K562 (cell line): ENCODE measurements around the gene CDKN1B. TPM values are rescaled to one million over a fixed set of nuclear protein-coding genes. Genes with fewer than 3 reads are reported as not detected.

Experiments
- ATAC-seq: fragments of 200-7000 bp; cut with Tn5 transposase; 3 replicates; pipeline ENCODE4 v1.9.1; 2020; ENCODE audit warnings: moderate library complexity
- BruUV-seq: library from RNA; stranded (reverse); fragments of 400-500 nt; replicated peaks from 2 replicates; lab custom pipeline; 2021; lab: Mats Ljungman, UMichigan
- CTCF ChIA-PET: fragments of 300-600 bp; formaldehyde crosslinking; extraction: SDS; loops from one replicate; lab custom pipeline; 2021; ENCODE audit warnings: low intra/inter-chr PET ratio; lab: Yijun Ruan, JAX
- POLR2A ChIA-PET: fragments of 300-600, 350-650 bp; sonication (Branson Sonifier 250); formaldehyde crosslinking; extraction: SDS; loops from one replicate; lab custom pipeline; 2021; ENCODE audit warnings: antibody characterized with exemption, inconsistent platforms; lab: Yijun Ruan, JAX
- DNase-seq, 4 experiments: peaks; one replicate each; pipeline versions ENCODE4 v3.0.0 to v3.0.0-alpha.2; 2011 to 2018; ENCODE audit warnings: low spot score in 3 of 4, mixed read lengths in 3 of 4; ENCODE audit errors: extremely low read depth in 1 of 4
- FAIRE-seq: peaks from 2 replicates; lab custom pipeline; 2011; peaks lifted over from hg19 to GRCh38; lab: Jason Lieb, UNC
- H2AFZ ChIP-seq: 2 replicates; pipeline ENCODE4 v1.6.0; 2011; ENCODE audit warnings: low read depth, low read length, control low read depth, inconsistent platforms
- H3K27ac ChIP-seq: fragments of 200-600 bp; 3 replicates; pipeline ENCODE4 v1.8.0; 2011; ENCODE audit warnings: low read depth, mild to moderate bottlenecking, control low read depth, inconsistent platforms, low read length, moderate library complexity, mixed read lengths; ENCODE audit errors: extremely low read depth
- H3K27me3 ChIP-seq, 2 experiments: fragments of 300-600 bp in 1 of 2; 2 replicates in 1 of 2; 3 replicates in 1 of 2; pipeline versions ENCODE4 v1.6.0 to v1.8.0; 2011; ENCODE audit warnings: inconsistent platforms in 2 of 2, low read length in 2 of 2, mild to moderate bottlenecking in 1 of 2, mixed read lengths in 1 of 2, moderate library complexity in 1 of 2; ENCODE audit not compliant: control insufficient read depth in 2 of 2, insufficient read depth in 2 of 2
- H3K36me3 ChIP-seq: fragments of 300-600 bp; 3 replicates; pipeline ENCODE4 v1.8.0; 2011; ENCODE audit warnings: mild to moderate bottlenecking, low read length, inconsistent platforms; ENCODE audit not compliant: control insufficient read depth, insufficient read depth
- H3K4me1 ChIP-seq, 2 experiments: fragments of 200-600 bp in 1 of 2; replicated peaks in 1 of 2; 2 replicates in 1 of 2; 3 replicates in 1 of 2; pipeline versions ENCODE4 v1.5.1 to v1.8.0; 2011; ENCODE audit warnings: inconsistent platforms in 2 of 2, low read length in 2 of 2, mild to moderate bottlenecking in 1 of 2, mixed read lengths in 1 of 2, moderate library complexity in 1 of 2; ENCODE audit not compliant: control insufficient read depth in 2 of 2, insufficient read depth in 2 of 2
- H3K4me2 ChIP-seq: 2 replicates; pipeline ENCODE4 v1.6.1; 2011; ENCODE audit warnings: low read length, control low read depth, inconsistent platforms, mixed read lengths; ENCODE audit not compliant: insufficient read depth
- H3K4me3 ChIP-seq: fragments of 200-600 bp; sonication (generic), shearing (Covaris generic); 2 replicates; pipeline ENCODE4 v1.5.1; 2016; ENCODE audit warnings: control low read depth, inconsistent platforms
- H3K79me2 ChIP-seq: fragments of 200-600 bp; 3 replicates; pipeline ENCODE4 v1.8.0; 2011; ENCODE audit warnings: low read length, inconsistent platforms; ENCODE audit not compliant: control insufficient read depth, insufficient read depth
- H3K9ac ChIP-seq, 2 experiments: 2 replicates each; pipeline versions ENCODE4 v1.6.0 to v1.6.1; 2011; ENCODE audit warnings: low read depth in 2 of 2, low read length in 2 of 2, control low read depth in 1 of 2, inconsistent platforms in 1 of 2, mild to moderate bottlenecking in 1 of 2, mixed read lengths in 1 of 2; ENCODE audit not compliant: insufficient read depth in 1 of 2
- H3K9me1 ChIP-seq: one replicate; pipeline ENCODE4 v1.6.0; 2011; ENCODE audit warnings: inconsistent platforms, mild to moderate bottlenecking, low read length, moderate library complexity; ENCODE audit not compliant: control insufficient read depth, insufficient read depth
- H3K9me3 ChIP-seq: replicated peaks from 2 replicates; pipeline ENCODE4 v1.5.1; 2011; ENCODE audit warnings: low read depth, low read length, inconsistent platforms; ENCODE audit not compliant: control insufficient read depth, insufficient read depth
- H4K20me1 ChIP-seq: replicated peaks from 2 replicates; pipeline ENCODE4 v1.6.1; 2011; ENCODE audit warnings: low read length, inconsistent platforms, mixed read lengths; ENCODE audit not compliant: control insufficient read depth, insufficient read depth
- ETV1 ChIP-seq: fragments of 450-650 bp; conservative IDR thresholded peaks from 2 replicates; pipeline ENCODE4 v1.6.1; 2016; ENCODE audit warnings: missing genetic modification characterization, control low read depth, low read depth, missing compliant biosample characterization
- HNRNPH1 ChIP-seq: fragments of 200-400 bp; formaldehyde crosslinking; optimal IDR thresholded peaks from 2 replicates; pipeline ENCODE3; 2017; ENCODE audit warnings: low read depth, mild to moderate bottlenecking, low read length, moderate library complexity
- KDM1A ChIP-seq, 2 experiments: fragments of 450-650 bp; IDR thresholded peaks; 2 replicates each; pipeline ENCODE4 v1.6.1; 2016; ENCODE audit warnings: mild to moderate bottlenecking in 2 of 2
- RB1 ChIP-seq: fragments of 450-650 bp; IDR thresholded peaks from 2 replicates; pipeline ENCODE4 v1.6.1; 2017; ENCODE audit warnings: low read depth, mild to moderate bottlenecking
- SMAD3 ChIP-seq: fragments of 450-650 bp; formaldehyde crosslinking; conservative IDR thresholded peaks from 2 replicates; pipeline ENCODE4 v1.4.0; 2020; ENCODE audit warnings: mild to moderate bottlenecking
- SRF ChIP-seq, 2 experiments: fragments of 250-450, 450-650 bp in 1 of 2; sonication (Bioruptor Pico) in 1 of 2; sonication (generic) in 1 of 2; formaldehyde crosslinking; IDR thresholded peaks; 2 replicates each; pipeline versions ENCODE4 v1.5.0 to v1.5.1; 2020 to 2022; ENCODE audit warnings: mild to moderate bottlenecking in 1 of 2, missing genetic modification reagents in 1 of 2
- SRSF1 ChIP-seq: fragments of 200-400 bp; formaldehyde crosslinking; IDR thresholded peaks from 2 replicates; pipeline ENCODE4 v1.6.1; 2017; ENCODE audit warnings: mild to moderate bottlenecking, low read depth, low read length, moderate library complexity
- ZKSCAN3 ChIP-seq: fragments of 250-450 bp; sonication (Bioruptor Pico); IDR thresholded peaks from 2 replicates; pipeline ENCODE4 v1.4.0; 2020
- WGBS: fragments of 100-300 bp; shearing (Covaris generic); methylation state at CpG from one replicate; pipeline ENCODE4 v1.1.6; 2016; ENCODE audit warnings: low coverage, mixed read lengths; ENCODE audit not compliant: insufficient coverage; ENCODE audit errors: missing lambda C conversion rate; 5-methylcytosine and 5-hydroxymethylcytosine counted together
- in situ Hi-C: fragments of 300-500 bp; cut with MboI; formaldehyde crosslinking; loops from 4 replicates; pipeline ENCODE4 v1.15.0; 2018; ENCODE audit warnings: inconsistent platforms, mixed read lengths
- intact Hi-C: fragments of 100-400 bp; cut with micrococcal nuclease; formaldehyde crosslinking; loops from 2 replicates; pipeline ENCODE4 v1.14.2; 2022
- polyA plus RNA-seq, 8 experiments: library from polyadenylated mRNA; depleted of rRNA in 4 of 8; stranded (reverse) in 5 of 8; unstranded in 3 of 8; fragments of >200 nt; fragmentation: Nextera tagmentation in 2 of 8; fragmentation: Illumina TruSeq in 1 of 8; extraction: Ambion mirVana in 2 of 8; extraction: Trizol in 1 of 8; gene quantifications; 2 replicates each; pipeline versions ENCODE4 v1.2.1 to v1.2.3, GENCODE V29; 2011 to 2014; ENCODE audit warnings: inconsistent platforms in 1 of 8, missing spikeins in 1 of 8
- total RNA-seq, 7 experiments: library from RNA; depleted of rRNA in 6 of 7; stranded (reverse); fragments of >200 nt in 6 of 7; fragmentation: Illumina TruSeq in 2 of 7; extraction: Trizol in 2 of 7; gene quantifications; 2 replicates each; pipeline versions ENCODE4 v1.2.1 to v1.2.3, GENCODE V29; 2011 to 2021; ENCODE audit warnings: low replicate concordance in 1 of 7

The CDKN1B gene
- total and polyA plus RNA-seq, 9 of the 15 experiments (the other 6 are each of a cell fraction or from before 2014, with no cell fraction given) = 2.6 to 35.2 (median 15.5) TPM

GRCh38 chr12:12685305-12685704 is 31.9 kb upstream of the CDKN1B start:
- Histone ChIP-seq H3K9ac (no peak overlapping the region), H2AFZ (no peak overlapping the region)
- TF ChIP-seq KDM1A (IDR thresholded peaks at IDR 0.05) (no peak), ETV1 (tag) (no peak), HNRNPH1 (no peak), SRF (CRISPR knock-in tag; IDR thresholded peaks at IDR 0.05) (no peak), RB1 (no peak), ZKSCAN3 (CRISPR knock-in tag) (no peak), SRSF1 (no peak), SMAD3 (no peak)
- TF ChIP-seq, all 486 proteins: peak for 0
- ChIA-PET CTCF (no interaction called here), POLR2A (no interaction called here)
- no peaks in the 10 kb centered on the region for H4K20me1 ChIP-seq
- DNase-seq (no peak), ATAC-seq (no peak), FAIRE-seq (no peak)
- intact Hi-C loops (no loop called here), in situ Hi-C loops (no loop called here)
- H3K27ac ChIP-seq = no peak overlapping the region
- H3K4me2 ChIP-seq = no peak overlapping the region
- no peaks in the 10 kb centered on the region for H3K9me3 ChIP-seq
- no peaks in the 10 kb centered on the region for H3K79me2 ChIP-seq
- H3K4me1 ChIP-seq = no peaks in the 10 kb centered on the region
- no peaks in the 10 kb centered on the region for H3K36me3 ChIP-seq
- WGBS = 0% methylated on average over 4 of the region's 4 CpGs
- no peaks in the 10 kb centered on the region for H3K9me1 ChIP-seq
- no peak overlapping the region for H3K4me3 ChIP-seq
- H3K27me3 ChIP-seq = no peaks in the 10 kb centered on the region
- BruUV-seq = no TSS peak
